Neural progenitor cell (in vitro differentiated cells): ENCODE measurements around the gene CITED4. TPM values are rescaled to one million over a fixed set of nuclear protein-coding genes. Genes with fewer than 3 reads are reported as not detected.

Experiments
- DNase-seq: peaks from one replicate; pipeline ENCODE4 v3.0.0-alpha.2; 2016; ENCODE audit warnings: low spot score
- H2AFZ ChIP-seq: fragments of 200-600 bp; sonication (generic); replicated peaks from 2 replicates; pipeline ENCODE4 v1.6.1; 2016; ENCODE audit warnings: antibody characterized with exemption
- H3F3A ChIP-seq: fragments of 200-600 bp; sonication (generic); 2 replicates; pipeline ENCODE4 v1.6.1; 2016; ENCODE audit warnings: antibody characterized with exemption, low read depth
- H3K27ac ChIP-seq: fragments of 200-600 bp; sonication (generic); 2 replicates; pipeline ENCODE4 v1.5.1; 2016; ENCODE audit warnings: mild to moderate bottlenecking
- H3K27me3 ChIP-seq: fragments of 200-600 bp; sonication (generic); 2 replicates; pipeline ENCODE4 v1.6.1; 2016; ENCODE audit warnings: mild to moderate bottlenecking, moderate library complexity
- H3K36me3 ChIP-seq: fragments of 200-600 bp; sonication (generic); 2 replicates; pipeline ENCODE4 v1.5.1; 2016
- H3K4me1 ChIP-seq: fragments of 200-600 bp; sonication (generic); 2 replicates; pipeline ENCODE4 v1.6.1; 2016; ENCODE audit warnings: mixed run types
- H3K4me2 ChIP-seq: fragments of 200-600 bp; sonication (generic); 2 replicates; pipeline ENCODE4 v1.6.1; 2016
- H3K4me3 ChIP-seq: fragments of 200-600 bp; sonication (generic); 2 replicates; pipeline ENCODE4 v1.5.1; 2016
- H3K79me2 ChIP-seq: fragments of 200-600 bp; sonication (generic); 2 replicates; pipeline ENCODE4 v1.6.1; 2016; ENCODE audit warnings: low read depth
- H3K9ac ChIP-seq: fragments of 200-600 bp; sonication (generic); 2 replicates; pipeline ENCODE4 v1.6.1; 2016
- H3K9me3 ChIP-seq: fragments of 200-600 bp; sonication (generic); 2 replicates; pipeline ENCODE4 v1.5.1; 2016; ENCODE audit warnings: low read depth
- H4K20me1 ChIP-seq: fragments of 200-600 bp; sonication (generic); 2 replicates; pipeline ENCODE4 v1.6.1; 2016; ENCODE audit warnings: low read depth
- H3K27ac Mint-ChIP-seq: 3 replicates; pipeline ENCODE4 v1.8.0; 2021; ENCODE audit warnings: mixed read lengths
- H3K27me3 Mint-ChIP-seq: 2 replicates; pipeline ENCODE4 v1.8.0; 2022; ENCODE audit warnings: low read depth, mild to moderate bottlenecking, inconsistent platforms, moderate library complexity, mixed read lengths; ENCODE audit not compliant: insufficient read depth
- H3K36me3 Mint-ChIP-seq: 3 replicates; pipeline ENCODE4 v1.8.0; 2021; ENCODE audit warnings: mixed read lengths
- H3K4me1 Mint-ChIP-seq: 3 replicates; pipeline ENCODE4 v1.8.0; 2021; ENCODE audit warnings: mixed read lengths
- H3K4me3 Mint-ChIP-seq: 3 replicates; pipeline ENCODE4 v1.8.0; 2021; ENCODE audit warnings: mild to moderate bottlenecking, moderate library complexity, mixed read lengths
- H3K9me3 Mint-ChIP-seq: 3 replicates; pipeline ENCODE4 v1.8.0; 2020; ENCODE audit warnings: mixed read lengths
- CTCF ChIP-seq: fragments of 200-600 bp; sonication (generic); IDR thresholded peaks from 2 replicates; pipeline ENCODE4 v1.5.1; 2017; ENCODE audit warnings: antibody characterized with exemption, mild to moderate bottlenecking
- EZH2 ChIP-seq: fragments of 200-600 bp; sonication (generic); IDR thresholded peaks from 2 replicates; pipeline ENCODE4 v1.6.1; 2017; ENCODE audit warnings: antibody characterized with exemption, mild to moderate bottlenecking, moderate library complexity
- EZH2phosphoT487 ChIP-seq: fragments of 200-600 bp; sonication (generic); IDR thresholded peaks from 2 replicates; pipeline ENCODE4 v1.6.1; 2017; ENCODE audit warnings: antibody characterized with exemption
- total RNA-seq: library from RNA; depleted of rRNA; stranded (reverse); fragments of >200 nt; gene quantifications from 2 replicates; pipeline ENCODE4 v1.2.3, GENCODE V29; 2015; ENCODE audit warnings: low replicate concordance

Gene CITED4
- total RNA-seq, 1 donor from 2014 or later = 0.77 TPM

- no peak overlapping the region for H2AFZ ChIP-seq
- no peaks in the 10 kb centered on the region for H3K4me1 ChIP-seq
- peaks cover 4% of the 10 kb centered on the region for H3K27me3 Mint-ChIP-seq
- H3K4me3 ChIP-seq = no peak overlapping the region
- no peaks in the 10 kb centered on the region for H4K20me1 ChIP-seq
- H3K36me3 Mint-ChIP-seq = no peaks in the 10 kb centered on the region
- TF ChIP-seq EZH2 (no peak), CTCF (no peak), EZH2phosphoT487 (no peak)
- H3K9ac ChIP-seq = no peak overlapping the region
- H3K9me3 ChIP-seq = no peaks in the 10 kb centered on the region
- peaks cover 2% of the 10 kb centered on the region for H3K4me1 Mint-ChIP-seq
- no peak overlapping the region for H3K4me2 ChIP-seq
- no peaks in the 10 kb centered on the region for H3F3A ChIP-seq
- no peak overlapping the region for H3K4me3 Mint-ChIP-seq
- no peak overlapping the region for H3K27ac ChIP-seq
- no peak for DNase-seq
- no peaks in the 10 kb centered on the region for H3K36me3 ChIP-seq
- no peak overlapping the region for H3K27ac Mint-ChIP-seq
- H3K79me2 ChIP-seq = no peaks in the 10 kb centered on the region
- H3K9me3 Mint-ChIP-seq = peaks cover 11% of the 10 kb centered on the region
- H3K27me3 ChIP-seq = no peaks in the 10 kb centered on the region
These were observed 37.2 kb upstream of the CITED4 start for GRCh38 chr1:40899230-40899870.

- Mint-ChIP-seq H3K4me3 (no peak overlapping the region), H3K4me1 (peaks cover 2% of the 10 kb centered on the region), H3K9me3 (peaks cover 19% of the 10 kb centered on the region), H3K36me3 (no peaks in the 10 kb centered on the region), H3K27me3 (peaks cover 2% of the 10 kb centered on the region), H3K27ac (no peak overlapping the region)
- no peaks in the 10 kb centered on the region for H3F3A ChIP-seq
- DNase-seq = no peak
- no peak overlapping the region for H3K4me2 ChIP-seq
- no peak overlapping the region for H3K9ac ChIP-seq
- no peak overlapping the region for H3K4me3 ChIP-seq
- H2AFZ ChIP-seq = no peak overlapping the region
- H4K20me1 ChIP-seq = no peaks in the 10 kb centered on the region
- H3K27ac ChIP-seq = no peak overlapping the region
- TF ChIP-seq CTCF = no peak
- TF ChIP-seq EZH2 = no peak
- TF ChIP-seq EZH2phosphoT487 = no peak
- H3K4me1 ChIP-seq = no peaks in the 10 kb centered on the region
- H3K36me3 ChIP-seq = no peaks in the 10 kb centered on the region
- H3K9me3 ChIP-seq = no peaks in the 10 kb centered on the region
- no peaks in the 10 kb centered on the region for H3K79me2 ChIP-seq
- H3K27me3 ChIP-seq = no peaks in the 10 kb centered on the region
These were observed 36.3 kb upstream of the CITED4 start for GRCh38 chr1:40898431-40898901.

GRCh38 chr1:40897513-40897912 lies 35.4 kb upstream of the CITED4 start:
- Histone ChIP-seq H3K9ac (no peak overlapping the region), H3K9me3 (no peaks in the 10 kb centered on the region), H3F3A (no peaks in the 10 kb centered on the region), H3K4me2 (no peak overlapping the region), H3K27me3 (no peaks in the 10 kb centered on the region), H3K4me3 (no peak overlapping the region), H3K79me2 (no peaks in the 10 kb centered on the region), H4K20me1 (no peaks in the 10 kb centered on the region), H3K36me3 (no peaks in the 10 kb centered on the region), H3K27ac (no peak overlapping the region), H2AFZ (no peak overlapping the region), H3K4me1 (no peaks in the 10 kb centered on the region)
- no peak overlapping the region for H3K4me3 Mint-ChIP-seq
- peaks cover 26% of the 10 kb centered on the region for H3K9me3 Mint-ChIP-seq
- no peak overlapping the region for H3K27ac Mint-ChIP-seq
- no peak for DNase-seq
- H3K4me1 Mint-ChIP-seq = peaks cover 2% of the 10 kb centered on the region
- TF ChIP-seq CTCF (no peak), EZH2 (no peak), EZH2phosphoT487 (no peak)
- H3K27me3 Mint-ChIP-seq = peaks cover 2% of the 10 kb centered on the region
- no peaks in the 10 kb centered on the region for H3K36me3 Mint-ChIP-seq
